ENCODE results near the gene CNOT2. TPM values are rescaled to one million over a fixed set of nuclear protein-coding genes. Genes with fewer than 3 reads are reported as not detected.

CNOT2 gene
- total and polyA plus RNA-seq, 4 donors = 17.5 to 93.4 (median 49.0) TPM

DNA sequence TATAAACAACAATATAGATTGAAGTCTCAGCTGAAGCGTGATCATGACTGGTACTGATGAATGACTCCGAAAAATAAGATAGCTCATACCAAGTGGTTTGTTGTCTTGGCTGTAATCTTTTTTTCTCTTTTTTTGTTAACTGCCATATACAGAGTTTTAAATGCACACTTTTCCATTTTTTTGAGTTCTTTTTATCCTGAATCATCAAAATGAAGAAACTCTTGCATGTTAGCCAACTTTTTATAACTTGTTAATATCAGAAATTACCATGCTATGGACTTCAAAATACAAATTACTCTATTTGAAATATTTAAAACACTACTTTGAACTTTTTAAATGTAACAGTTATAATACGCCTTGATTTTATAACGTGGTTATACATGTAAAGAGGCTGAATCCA is 112.7 kb downstream of the CNOT2 start:
- TF ChIP-seq, protein P1, sequence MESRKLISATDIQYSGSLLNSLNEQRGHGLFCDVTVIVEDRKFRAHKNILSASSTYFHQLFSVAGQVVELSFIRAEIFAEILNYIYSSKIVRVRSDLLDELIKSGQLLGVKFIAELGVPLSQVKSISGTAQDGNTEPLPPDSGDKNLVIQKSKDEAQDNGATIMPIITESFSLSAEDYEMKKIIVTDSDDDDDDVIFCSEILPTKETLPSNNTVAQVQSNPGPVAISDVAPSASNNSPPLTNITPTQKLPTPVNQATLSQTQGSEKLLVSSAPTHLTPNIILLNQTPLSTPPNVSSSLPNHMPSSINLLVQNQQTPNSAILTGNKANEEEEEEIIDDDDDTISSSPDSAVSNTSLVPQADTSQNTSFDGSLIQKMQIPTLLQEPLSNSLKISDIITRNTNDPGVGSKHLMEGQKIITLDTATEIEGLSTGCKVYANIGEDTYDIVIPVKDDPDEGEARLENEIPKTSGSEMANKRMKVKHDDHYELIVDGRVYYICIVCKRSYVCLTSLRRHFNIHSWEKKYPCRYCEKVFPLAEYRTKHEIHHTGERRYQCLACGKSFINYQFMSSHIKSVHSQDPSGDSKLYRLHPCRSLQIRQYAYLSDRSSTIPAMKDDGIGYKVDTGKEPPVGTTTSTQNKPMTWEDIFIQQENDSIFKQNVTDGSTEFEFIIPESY (IDR thresholded peaks at IDR 0.05) = no peak
- no peak for TF ChIP-seq SP1 (IDR thresholded peaks at IDR 0.05)
- TF ChIP-seq, protein P2, sequence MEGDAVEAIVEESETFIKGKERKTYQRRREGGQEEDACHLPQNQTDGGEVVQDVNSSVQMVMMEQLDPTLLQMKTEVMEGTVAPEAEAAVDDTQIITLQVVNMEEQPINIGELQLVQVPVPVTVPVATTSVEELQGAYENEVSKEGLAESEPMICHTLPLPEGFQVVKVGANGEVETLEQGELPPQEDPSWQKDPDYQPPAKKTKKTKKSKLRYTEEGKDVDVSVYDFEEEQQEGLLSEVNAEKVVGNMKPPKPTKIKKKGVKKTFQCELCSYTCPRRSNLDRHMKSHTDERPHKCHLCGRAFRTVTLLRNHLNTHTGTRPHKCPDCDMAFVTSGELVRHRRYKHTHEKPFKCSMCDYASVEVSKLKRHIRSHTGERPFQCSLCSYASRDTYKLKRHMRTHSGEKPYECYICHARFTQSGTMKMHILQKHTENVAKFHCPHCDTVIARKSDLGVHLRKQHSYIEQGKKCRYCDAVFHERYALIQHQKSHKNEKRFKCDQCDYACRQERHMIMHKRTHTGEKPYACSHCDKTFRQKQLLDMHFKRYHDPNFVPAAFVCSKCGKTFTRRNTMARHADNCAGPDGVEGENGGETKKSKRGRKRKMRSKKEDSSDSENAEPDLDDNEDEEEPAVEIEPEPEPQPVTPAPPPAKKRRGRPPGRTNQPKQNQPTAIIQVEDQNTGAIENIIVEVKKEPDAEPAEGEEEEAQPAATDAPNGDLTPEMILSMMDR (IDR thresholded peaks at IDR 0.05; ENCODE audit: low read depth, low read length, missing input control) = no peak
- no peak for TF ChIP-seq JUND (IDR thresholded peaks at IDR 0.05)
- TF ChIP-seq GABPA (IDR thresholded peaks at IDR 0.05 in 1 of 2, conservative IDR thresholded peaks at IDR 0.05 in 1 of 2) = no peak
- Histone ChIP-seq H3K36me3 (ENCODE audit: control insufficient read depth in 4 of 4, insufficient read depth in 3 of 4, low read depth in 1 of 4, low read length in 3 of 4) (peaks cover 3 to 11% (median 8%) of the 10 kb centered on the region in 4 donors), H3K4me3 (ENCODE audit: low read depth in 1 of 3, low read length in 3 of 3) (no peak overlapping the region), H3K4me1 (ENCODE audit: control insufficient read depth in 4 of 4, insufficient read depth in 4 of 4, low read length in 3 of 4) (no peaks in the 10 kb centered on the region), H3K27me3 (ENCODE audit: control insufficient read depth in 4 of 4, insufficient read depth in 4 of 4, low read length in 3 of 4) (no peaks in the 10 kb centered on the region), H3K9me3 (ENCODE audit: control insufficient read depth in 4 of 4, low read length in 3 of 4) (no peaks in the 10 kb centered on the region), H3K9ac (ENCODE audit: low read depth in 1 of 2, low read length in 2 of 2) (no peak overlapping the region), H3K27ac (ENCODE audit: low read depth in 1 of 2, low read length in 2 of 2) (no peak overlapping the region)
- 97% methylated on average over 4 of the region's 4 CpGs for WGBS
- no peak for DNase-seq (ENCODE audit: low spot score)

DNA sequence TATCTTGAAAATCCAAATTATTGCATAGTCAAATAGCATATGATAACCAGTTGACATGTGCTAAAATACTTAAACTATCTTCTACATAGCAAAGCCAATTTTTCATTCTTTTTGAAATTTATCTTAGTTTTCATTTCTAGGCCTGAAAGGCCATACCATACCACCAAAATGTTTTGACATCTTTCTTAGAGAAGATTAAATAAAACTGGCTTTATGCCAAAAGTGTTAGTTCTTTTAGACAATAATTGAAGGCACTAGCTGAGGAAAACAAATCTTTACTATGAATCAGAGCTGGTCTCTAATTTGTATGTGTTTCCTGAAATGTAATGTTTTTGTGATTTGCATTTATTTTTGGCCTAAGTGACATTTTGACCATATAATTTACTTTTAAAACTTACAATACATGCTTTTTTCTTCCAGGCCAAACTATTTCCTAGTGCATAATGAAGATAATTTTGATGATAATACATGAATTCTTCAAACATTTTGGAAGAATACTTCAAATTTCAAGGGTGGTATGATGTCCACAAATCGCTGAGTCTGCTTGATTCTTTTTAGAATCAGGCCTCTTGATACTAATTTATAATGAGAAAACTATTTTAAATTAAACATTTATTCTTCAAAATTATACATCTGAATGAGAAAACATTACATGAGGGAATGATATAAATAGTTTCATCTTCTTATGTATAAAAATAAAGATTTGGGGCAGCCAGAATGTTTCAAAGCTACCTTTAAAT is 116.4 kb downstream of the CNOT2 start:
- Histone ChIP-seq H3K9me3 (ENCODE audit: control insufficient read depth in 4 of 4, low read length in 3 of 4) (no peaks in the 10 kb centered on the region), H3K4me1 (ENCODE audit: control insufficient read depth in 4 of 4, insufficient read depth in 4 of 4, low read length in 3 of 4) (no peaks in the 10 kb centered on the region), H3K4me3 (ENCODE audit: low read depth in 1 of 3, low read length in 3 of 3) (no peak overlapping the region), H3K27ac (ENCODE audit: low read depth in 1 of 2, low read length in 2 of 2) (no peak overlapping the region), H3K36me3 (ENCODE audit: control insufficient read depth in 4 of 4, insufficient read depth in 3 of 4, low read depth in 1 of 4, low read length in 3 of 4) (peaks cover 0 to 2% (median under 1%) of the 10 kb centered on the region in 4 donors), H3K9ac (ENCODE audit: low read depth in 1 of 2, low read length in 2 of 2) (no peak overlapping the region), H3K27me3 (ENCODE audit: control insufficient read depth in 4 of 4, insufficient read depth in 4 of 4, low read length in 3 of 4) (no peaks in the 10 kb centered on the region)
- 99% methylated on average over 1 of the region's 1 CpG for WGBS
- TF ChIP-seq, protein P3, sequence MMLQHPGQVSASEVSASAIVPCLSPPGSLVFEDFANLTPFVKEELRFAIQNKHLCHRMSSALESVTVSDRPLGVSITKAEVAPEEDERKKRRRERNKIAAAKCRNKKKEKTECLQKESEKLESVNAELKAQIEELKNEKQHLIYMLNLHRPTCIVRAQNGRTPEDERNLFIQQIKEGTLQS (IDR thresholded peaks at IDR 0.05) = no peak
- TF ChIP-seq FOXA2 (IDR thresholded peaks at IDR 0.05) (no peak), EGR1 (IDR thresholded peaks at IDR 0.05; ENCODE audit: low read depth in 2 of 2) (no peak), RAD21 (IDR thresholded peaks at IDR 0.05) (no peak), HNF4G (IDR thresholded peaks at IDR 0.05) (no peak)
- TF ChIP-seq, protein P4, sequence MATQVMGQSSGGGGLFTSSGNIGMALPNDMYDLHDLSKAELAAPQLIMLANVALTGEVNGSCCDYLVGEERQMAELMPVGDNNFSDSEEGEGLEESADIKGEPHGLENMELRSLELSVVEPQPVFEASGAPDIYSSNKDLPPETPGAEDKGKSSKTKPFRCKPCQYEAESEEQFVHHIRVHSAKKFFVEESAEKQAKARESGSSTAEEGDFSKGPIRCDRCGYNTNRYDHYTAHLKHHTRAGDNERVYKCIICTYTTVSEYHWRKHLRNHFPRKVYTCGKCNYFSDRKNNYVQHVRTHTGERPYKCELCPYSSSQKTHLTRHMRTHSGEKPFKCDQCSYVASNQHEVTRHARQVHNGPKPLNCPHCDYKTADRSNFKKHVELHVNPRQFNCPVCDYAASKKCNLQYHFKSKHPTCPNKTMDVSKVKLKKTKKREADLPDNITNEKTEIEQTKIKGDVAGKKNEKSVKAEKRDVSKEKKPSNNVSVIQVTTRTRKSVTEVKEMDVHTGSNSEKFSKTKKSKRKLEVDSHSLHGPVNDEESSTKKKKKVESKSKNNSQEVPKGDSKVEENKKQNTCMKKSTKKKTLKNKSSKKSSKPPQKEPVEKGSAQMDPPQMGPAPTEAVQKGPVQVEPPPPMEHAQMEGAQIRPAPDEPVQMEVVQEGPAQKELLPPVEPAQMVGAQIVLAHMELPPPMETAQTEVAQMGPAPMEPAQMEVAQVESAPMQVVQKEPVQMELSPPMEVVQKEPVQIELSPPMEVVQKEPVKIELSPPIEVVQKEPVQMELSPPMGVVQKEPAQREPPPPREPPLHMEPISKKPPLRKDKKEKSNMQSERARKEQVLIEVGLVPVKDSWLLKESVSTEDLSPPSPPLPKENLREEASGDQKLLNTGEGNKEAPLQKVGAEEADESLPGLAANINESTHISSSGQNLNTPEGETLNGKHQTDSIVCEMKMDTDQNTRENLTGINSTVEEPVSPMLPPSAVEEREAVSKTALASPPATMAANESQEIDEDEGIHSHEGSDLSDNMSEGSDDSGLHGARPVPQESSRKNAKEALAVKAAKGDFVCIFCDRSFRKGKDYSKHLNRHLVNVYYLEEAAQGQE (IDR thresholded peaks at IDR 0.05) = no peak
- TF ChIP-seq, protein P5, sequence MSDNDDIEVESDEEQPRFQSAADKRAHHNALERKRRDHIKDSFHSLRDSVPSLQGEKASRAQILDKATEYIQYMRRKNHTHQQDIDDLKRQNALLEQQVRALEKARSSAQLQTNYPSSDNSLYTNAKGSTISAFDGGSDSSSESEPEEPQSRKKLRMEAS (IDR thresholded peaks at IDR 0.05) = no peak
- no peak for DNase-seq (ENCODE audit: low spot score)

All from liver (tissue), 9 donors.